ENCODE results near the gene SALL1. TPM values are rescaled to one million over a fixed set of nuclear protein-coding genes. Genes with fewer than 3 reads are reported as not detected.

SALL1 gene
- total RNA-seq, 1 experiment from 2014 or later, result not detected

DNA sequence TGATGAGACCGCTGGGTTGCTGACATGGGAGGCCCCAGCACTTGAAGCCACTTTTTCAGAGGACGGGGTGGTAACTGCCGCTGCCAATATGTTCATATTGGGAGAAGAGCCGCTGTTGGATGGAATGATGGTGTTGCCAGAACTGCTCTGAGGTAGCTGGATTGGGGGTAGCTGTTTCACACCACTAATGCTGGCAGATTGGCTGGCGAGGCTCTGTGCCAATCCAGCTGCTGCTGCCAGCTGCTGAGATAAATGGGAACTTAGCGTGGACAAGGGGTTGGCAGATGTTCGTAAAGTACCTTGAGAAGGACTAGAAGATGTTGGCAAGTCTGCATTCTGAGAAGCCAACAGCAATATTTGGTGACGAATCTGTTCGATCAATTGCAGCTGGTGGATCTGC lies 10.0 kb downstream of the SALL1 start:
- POLR2A ChIA-PET, result no interaction called here
- no TSS peak for BruUV-seq (replicated peaks)
- ATAC-seq (no peak), DNase-seq (ENCODE audit: low read depth, low spot score) (no peak)
- no peaks in the 10 kb centered on the region for H3K4me1 ChIP-seq (ENCODE audit: control insufficient read depth in 1 of 2, insufficient read depth in 2 of 2, low read length in 2 of 2)
- H3K79me2 ChIP-seq (ENCODE audit: insufficient read depth, low read length), result no peaks in the 10 kb centered on the region
- RAD21 ChIA-PET (ENCODE audit: low non-redundant PET in 1 of 2, low total read pairs in 2 of 2, uncharacterized antibody in 2 of 2, unreplicated experiment in 2 of 2), result no interaction called here
- no peaks in the 10 kb centered on the region for H3K9me2 ChIP-seq (ENCODE audit: insufficient read depth)
- no peak overlapping the region for H3K4me3 ChIP-seq (replicated peaks in 1 of 2; ENCODE audit: low read depth in 1 of 2, low read length in 2 of 2)
- CTCF ChIA-PET, result no interaction called here
- H4K20me1 ChIP-seq (ENCODE audit: insufficient read depth), result no peaks in the 10 kb centered on the region
- H2AFZ ChIP-seq (ENCODE audit: low read depth, low read length, poor library complexity, severe bottlenecking), result no peak overlapping the region
- H3K9ac ChIP-seq (ENCODE audit: low read length), result no peak overlapping the region
- H3K36me3 ChIP-seq (ENCODE audit: control insufficient read depth in 1 of 2, insufficient read depth in 2 of 2, low read length in 2 of 2), result no peaks in the 10 kb centered on the region
- no peaks in the 10 kb centered on the region for H3K27me3 ChIP-seq (ENCODE audit: insufficient read depth, low read length)
- H3K27ac ChIP-seq (ENCODE audit: low read depth, low read length), result no peak overlapping the region
- TF ChIP-seq, protein P1, sequence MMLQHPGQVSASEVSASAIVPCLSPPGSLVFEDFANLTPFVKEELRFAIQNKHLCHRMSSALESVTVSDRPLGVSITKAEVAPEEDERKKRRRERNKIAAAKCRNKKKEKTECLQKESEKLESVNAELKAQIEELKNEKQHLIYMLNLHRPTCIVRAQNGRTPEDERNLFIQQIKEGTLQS (IDR thresholded peaks at IDR 0.05), result no peak
- TF ChIP-seq EGR1 (IDR thresholded peaks at IDR 0.05; ENCODE audit: low read depth), result no peak
- no peak for TF ChIP-seq JUND (IDR thresholded peaks at IDR 0.05)
- TF ChIP-seq, protein P2, sequence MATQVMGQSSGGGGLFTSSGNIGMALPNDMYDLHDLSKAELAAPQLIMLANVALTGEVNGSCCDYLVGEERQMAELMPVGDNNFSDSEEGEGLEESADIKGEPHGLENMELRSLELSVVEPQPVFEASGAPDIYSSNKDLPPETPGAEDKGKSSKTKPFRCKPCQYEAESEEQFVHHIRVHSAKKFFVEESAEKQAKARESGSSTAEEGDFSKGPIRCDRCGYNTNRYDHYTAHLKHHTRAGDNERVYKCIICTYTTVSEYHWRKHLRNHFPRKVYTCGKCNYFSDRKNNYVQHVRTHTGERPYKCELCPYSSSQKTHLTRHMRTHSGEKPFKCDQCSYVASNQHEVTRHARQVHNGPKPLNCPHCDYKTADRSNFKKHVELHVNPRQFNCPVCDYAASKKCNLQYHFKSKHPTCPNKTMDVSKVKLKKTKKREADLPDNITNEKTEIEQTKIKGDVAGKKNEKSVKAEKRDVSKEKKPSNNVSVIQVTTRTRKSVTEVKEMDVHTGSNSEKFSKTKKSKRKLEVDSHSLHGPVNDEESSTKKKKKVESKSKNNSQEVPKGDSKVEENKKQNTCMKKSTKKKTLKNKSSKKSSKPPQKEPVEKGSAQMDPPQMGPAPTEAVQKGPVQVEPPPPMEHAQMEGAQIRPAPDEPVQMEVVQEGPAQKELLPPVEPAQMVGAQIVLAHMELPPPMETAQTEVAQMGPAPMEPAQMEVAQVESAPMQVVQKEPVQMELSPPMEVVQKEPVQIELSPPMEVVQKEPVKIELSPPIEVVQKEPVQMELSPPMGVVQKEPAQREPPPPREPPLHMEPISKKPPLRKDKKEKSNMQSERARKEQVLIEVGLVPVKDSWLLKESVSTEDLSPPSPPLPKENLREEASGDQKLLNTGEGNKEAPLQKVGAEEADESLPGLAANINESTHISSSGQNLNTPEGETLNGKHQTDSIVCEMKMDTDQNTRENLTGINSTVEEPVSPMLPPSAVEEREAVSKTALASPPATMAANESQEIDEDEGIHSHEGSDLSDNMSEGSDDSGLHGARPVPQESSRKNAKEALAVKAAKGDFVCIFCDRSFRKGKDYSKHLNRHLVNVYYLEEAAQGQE (IDR thresholded peaks at IDR 0.05; ENCODE audit: low read depth), result no peak
- no peak for TF ChIP-seq FOSL1 (IDR thresholded peaks at IDR 0.05; ENCODE audit: low read depth)
- TF ChIP-seq, protein P3, sequence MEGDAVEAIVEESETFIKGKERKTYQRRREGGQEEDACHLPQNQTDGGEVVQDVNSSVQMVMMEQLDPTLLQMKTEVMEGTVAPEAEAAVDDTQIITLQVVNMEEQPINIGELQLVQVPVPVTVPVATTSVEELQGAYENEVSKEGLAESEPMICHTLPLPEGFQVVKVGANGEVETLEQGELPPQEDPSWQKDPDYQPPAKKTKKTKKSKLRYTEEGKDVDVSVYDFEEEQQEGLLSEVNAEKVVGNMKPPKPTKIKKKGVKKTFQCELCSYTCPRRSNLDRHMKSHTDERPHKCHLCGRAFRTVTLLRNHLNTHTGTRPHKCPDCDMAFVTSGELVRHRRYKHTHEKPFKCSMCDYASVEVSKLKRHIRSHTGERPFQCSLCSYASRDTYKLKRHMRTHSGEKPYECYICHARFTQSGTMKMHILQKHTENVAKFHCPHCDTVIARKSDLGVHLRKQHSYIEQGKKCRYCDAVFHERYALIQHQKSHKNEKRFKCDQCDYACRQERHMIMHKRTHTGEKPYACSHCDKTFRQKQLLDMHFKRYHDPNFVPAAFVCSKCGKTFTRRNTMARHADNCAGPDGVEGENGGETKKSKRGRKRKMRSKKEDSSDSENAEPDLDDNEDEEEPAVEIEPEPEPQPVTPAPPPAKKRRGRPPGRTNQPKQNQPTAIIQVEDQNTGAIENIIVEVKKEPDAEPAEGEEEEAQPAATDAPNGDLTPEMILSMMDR (IDR thresholded peaks at IDR 0.05 in 2 of 3, conservative IDR thresholded peaks at IDR 0.05 in 1 of 3; ENCODE audit: borderline replicate concordance in 1 of 3, insufficient read depth in 1 of 3, low read depth in 2 of 3, low read length in 2 of 3), result no peak
- no peak for TF ChIP-seq POLR2A (IDR thresholded peaks at IDR 0.05; ENCODE audit: borderline replicate concordance, extremely low read depth, insufficient read depth, insufficient read length)
- TF ChIP-seq CEBPB (IDR thresholded peaks at IDR 0.05; ENCODE audit: low read depth), result no peak
- TF ChIP-seq EZH2 (IDR thresholded peaks at IDR 0.05), result no peak
- no peak for TF ChIP-seq YY1 (IDR thresholded peaks at IDR 0.05; ENCODE audit: extremely low read depth, insufficient replicate concordance, low read depth, low read length)
- TF ChIP-seq SIN3A (IDR thresholded peaks at IDR 0.05; ENCODE audit: low read depth), result no peak
- TF ChIP-seq CBX3 (IDR thresholded peaks at IDR 0.05; ENCODE audit: low read depth), result no peak
- no peak for TF ChIP-seq SRF (IDR thresholded peaks at IDR 0.05; ENCODE audit: low read depth)
- no peak for TF ChIP-seq RAD21 (IDR thresholded peaks at IDR 0.05; ENCODE audit: low read depth)
- TF ChIP-seq, protein P4, sequence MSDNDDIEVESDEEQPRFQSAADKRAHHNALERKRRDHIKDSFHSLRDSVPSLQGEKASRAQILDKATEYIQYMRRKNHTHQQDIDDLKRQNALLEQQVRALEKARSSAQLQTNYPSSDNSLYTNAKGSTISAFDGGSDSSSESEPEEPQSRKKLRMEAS (IDR thresholded peaks at IDR 0.05), result no peak
- no peaks in the 10 kb centered on the region for H3K9me3 ChIP-seq (ENCODE audit: control insufficient read depth in 1 of 2, insufficient read depth in 1 of 2, low read depth in 1 of 2, low read length in 2 of 2)
- intact Hi-C loops (cut with micrococcal nuclease), result no loop called here
- H3K4me2 ChIP-seq (ENCODE audit: low read length), result no peak overlapping the region
